ENCODE results near the gene DIAPH3.

DNA sequence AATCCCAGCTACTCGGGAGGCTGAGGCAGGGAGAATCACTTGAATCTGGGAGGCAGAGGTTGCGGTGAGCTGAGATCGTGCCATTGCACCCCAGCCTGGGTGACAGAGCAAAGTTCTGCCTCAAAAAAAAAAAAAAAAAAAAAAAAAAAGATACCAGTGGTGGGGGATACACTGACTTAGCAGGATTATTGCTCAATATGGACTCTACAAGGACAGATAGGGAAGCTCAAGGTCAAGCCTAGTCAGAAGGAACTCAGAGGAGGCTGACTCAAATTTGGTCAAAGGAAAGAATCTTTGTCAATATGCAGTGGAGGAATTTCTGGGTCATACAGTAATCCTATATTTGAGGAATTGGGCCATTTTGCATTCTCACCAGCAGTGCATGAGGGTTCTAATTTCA, 6.7 kb upstream of the DIAPH3 start:
- TF ChIP-seq, protein P1, sequence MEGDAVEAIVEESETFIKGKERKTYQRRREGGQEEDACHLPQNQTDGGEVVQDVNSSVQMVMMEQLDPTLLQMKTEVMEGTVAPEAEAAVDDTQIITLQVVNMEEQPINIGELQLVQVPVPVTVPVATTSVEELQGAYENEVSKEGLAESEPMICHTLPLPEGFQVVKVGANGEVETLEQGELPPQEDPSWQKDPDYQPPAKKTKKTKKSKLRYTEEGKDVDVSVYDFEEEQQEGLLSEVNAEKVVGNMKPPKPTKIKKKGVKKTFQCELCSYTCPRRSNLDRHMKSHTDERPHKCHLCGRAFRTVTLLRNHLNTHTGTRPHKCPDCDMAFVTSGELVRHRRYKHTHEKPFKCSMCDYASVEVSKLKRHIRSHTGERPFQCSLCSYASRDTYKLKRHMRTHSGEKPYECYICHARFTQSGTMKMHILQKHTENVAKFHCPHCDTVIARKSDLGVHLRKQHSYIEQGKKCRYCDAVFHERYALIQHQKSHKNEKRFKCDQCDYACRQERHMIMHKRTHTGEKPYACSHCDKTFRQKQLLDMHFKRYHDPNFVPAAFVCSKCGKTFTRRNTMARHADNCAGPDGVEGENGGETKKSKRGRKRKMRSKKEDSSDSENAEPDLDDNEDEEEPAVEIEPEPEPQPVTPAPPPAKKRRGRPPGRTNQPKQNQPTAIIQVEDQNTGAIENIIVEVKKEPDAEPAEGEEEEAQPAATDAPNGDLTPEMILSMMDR (IDR thresholded peaks at IDR 0.05 in 8 of 11, conservative IDR thresholded peaks at IDR 0.05 in 3 of 11) = no peak
- TF ChIP-seq POLR2AphosphoS5 (IDR thresholded peaks at IDR 0.05) = no peak

All from spleen (tissue), 7 donors.